ENCODE results near the gene PRELID1. TPM values are rescaled to one million over a fixed set of nuclear protein-coding genes. Genes with fewer than 3 reads are reported as not detected.

Gene PRELID1
- total RNA-seq, 1 donor: 82.2 TPM

DNA sequence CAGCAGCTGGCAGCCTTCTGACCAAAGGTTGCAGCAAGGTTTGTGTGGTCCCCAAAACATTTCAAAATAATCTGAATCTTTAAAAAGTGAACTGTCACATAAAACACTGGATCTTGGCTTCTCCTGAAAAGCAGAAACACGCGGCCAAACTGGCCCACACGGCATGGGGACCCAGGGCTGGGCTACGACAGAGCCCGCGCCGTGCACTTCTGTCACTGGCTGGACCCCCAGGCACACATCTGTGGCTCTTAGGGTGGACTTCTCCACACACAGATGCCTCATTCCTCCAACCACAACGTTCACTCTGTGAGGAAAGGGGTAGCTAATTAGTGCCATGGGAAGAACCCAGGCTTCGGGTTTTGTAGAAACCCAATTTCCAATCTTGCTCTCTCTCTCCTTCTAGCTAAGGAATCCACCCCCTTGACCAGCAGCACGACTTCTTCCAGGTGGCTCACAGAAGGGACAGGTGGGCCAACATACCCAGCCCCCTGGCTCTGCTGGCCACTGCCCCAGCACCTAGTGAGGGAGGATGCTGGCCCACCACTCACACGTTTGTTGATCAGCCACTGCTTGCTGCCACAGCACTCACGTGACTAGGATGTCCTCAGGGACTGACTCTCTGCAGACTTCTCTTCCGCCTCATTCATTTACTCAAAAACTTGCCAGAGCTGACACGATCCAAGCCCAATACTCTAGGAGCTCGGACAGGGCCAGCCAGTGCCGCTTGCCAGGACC, 30.0 kb downstream of the PRELID1 start:
- H2AFZ ChIP-seq (ENCODE audit: low read length): no peak overlapping the region
- no peaks in the 10 kb centered on the region for H3K27me3 ChIP-seq (ENCODE audit: insufficient read depth, low read length)
- no peaks in the 10 kb centered on the region for H3K4me1 ChIP-seq (ENCODE audit: insufficient read depth, low read length)
- TF ChIP-seq, protein P1, sequence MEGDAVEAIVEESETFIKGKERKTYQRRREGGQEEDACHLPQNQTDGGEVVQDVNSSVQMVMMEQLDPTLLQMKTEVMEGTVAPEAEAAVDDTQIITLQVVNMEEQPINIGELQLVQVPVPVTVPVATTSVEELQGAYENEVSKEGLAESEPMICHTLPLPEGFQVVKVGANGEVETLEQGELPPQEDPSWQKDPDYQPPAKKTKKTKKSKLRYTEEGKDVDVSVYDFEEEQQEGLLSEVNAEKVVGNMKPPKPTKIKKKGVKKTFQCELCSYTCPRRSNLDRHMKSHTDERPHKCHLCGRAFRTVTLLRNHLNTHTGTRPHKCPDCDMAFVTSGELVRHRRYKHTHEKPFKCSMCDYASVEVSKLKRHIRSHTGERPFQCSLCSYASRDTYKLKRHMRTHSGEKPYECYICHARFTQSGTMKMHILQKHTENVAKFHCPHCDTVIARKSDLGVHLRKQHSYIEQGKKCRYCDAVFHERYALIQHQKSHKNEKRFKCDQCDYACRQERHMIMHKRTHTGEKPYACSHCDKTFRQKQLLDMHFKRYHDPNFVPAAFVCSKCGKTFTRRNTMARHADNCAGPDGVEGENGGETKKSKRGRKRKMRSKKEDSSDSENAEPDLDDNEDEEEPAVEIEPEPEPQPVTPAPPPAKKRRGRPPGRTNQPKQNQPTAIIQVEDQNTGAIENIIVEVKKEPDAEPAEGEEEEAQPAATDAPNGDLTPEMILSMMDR (IDR thresholded peaks at IDR 0.05; ENCODE audit: extremely low read depth, low read depth, low read length): no peak
- no peaks in the 10 kb centered on the region for H3K9me3 ChIP-seq (ENCODE audit: low read depth, low read length)
- no peak overlapping the region for H3K4me2 ChIP-seq (ENCODE audit: insufficient read depth, low read length)
- peaks cover 54% of the 10 kb centered on the region for H3K36me3 ChIP-seq (ENCODE audit: insufficient read depth, low read length)
- peak; percentile 30 for DNase-seq (ENCODE audit: insufficient read length, low spot score, missing footprints)
- no peak overlapping the region for H3K27ac ChIP-seq (ENCODE audit: low read depth, low read length)
- peaks cover 8% of the 10 kb centered on the region for H3K79me2 ChIP-seq (ENCODE audit: insufficient read depth, low read length)
- H4K20me1 ChIP-seq (ENCODE audit: insufficient read depth, low read length): peaks cover 11% of the 10 kb centered on the region
- no peak overlapping the region for H3K4me3 ChIP-seq (ENCODE audit: insufficient read depth, low read length)

DNA sequence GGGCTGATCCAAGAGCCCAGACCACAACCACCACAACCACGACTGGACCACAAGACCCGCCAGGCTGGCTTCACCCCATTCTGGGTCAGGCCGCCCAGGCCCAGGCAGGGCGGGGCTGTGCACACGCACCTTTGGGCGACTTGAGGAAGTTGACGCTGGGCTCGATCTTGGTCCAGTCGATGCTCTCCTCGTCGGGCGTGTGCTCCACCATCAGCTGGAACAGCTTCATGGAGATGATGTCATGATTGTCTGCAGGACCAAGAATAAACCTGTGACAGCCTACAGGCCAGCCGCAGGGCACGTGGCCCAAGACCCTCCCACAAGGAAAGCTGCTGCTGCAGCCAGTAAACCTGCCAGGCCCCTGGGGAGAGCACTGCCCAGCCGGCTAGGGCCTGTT, 30.6 kb downstream of the PRELID1 start:
- no peak for DNase-seq (ENCODE audit: insufficient read length, low spot score, missing footprints)
- H3K36me3 ChIP-seq (ENCODE audit: insufficient read depth, low read length): peaks cover 54% of the 10 kb centered on the region
- TF ChIP-seq, protein P1 (IDR thresholded peaks at IDR 0.05; ENCODE audit: extremely low read depth, low read depth, low read length): no peak

DNA sequence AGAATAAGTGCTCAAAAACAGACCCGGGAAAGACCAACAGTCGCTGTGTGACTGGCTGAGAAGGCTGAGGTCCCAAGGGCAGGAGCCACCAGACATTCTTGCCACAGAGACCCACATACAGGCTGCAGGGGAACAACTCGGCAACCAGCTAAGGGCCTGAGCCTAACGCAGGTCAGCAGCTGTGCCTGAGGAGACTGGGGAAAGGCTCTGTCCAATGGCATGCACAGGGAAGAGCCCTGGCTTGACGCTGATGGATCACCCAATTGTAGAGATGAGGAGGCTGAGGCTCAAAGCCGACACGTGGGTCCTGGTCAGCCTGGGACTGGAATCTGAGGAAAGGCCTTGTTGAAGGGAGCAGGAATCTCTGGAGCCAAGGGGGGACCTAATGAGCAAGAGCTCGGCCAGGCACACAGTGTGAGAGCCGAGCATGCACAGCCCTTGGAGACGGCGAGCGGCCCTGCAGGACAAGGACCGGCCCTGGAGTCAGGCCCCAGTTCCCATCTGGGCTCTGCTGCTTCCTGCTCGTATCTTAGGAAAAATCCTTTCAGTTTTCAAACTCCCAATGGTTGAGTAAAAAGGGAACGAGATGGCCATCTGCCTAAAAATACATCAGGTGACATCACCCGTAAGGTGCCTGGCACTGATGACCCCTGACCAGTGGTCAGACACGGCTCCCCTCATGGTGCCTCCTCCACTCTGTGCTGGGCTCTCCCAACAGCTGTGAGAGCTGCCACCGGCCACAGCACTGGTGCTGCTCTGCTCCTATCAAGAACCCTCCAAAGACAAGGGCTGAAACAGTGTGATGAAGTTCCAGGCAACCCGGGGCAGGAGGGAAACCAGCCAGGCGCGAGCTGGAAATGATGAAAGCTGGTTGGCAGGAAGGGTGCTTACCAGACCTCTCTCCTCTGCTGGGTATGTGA, 31.4 kb downstream of the PRELID1 start:
- H4K20me1 ChIP-seq (ENCODE audit: insufficient read depth, low read length): peaks cover 19% of the 10 kb centered on the region
- peaks cover 52% of the 10 kb centered on the region for H3K36me3 ChIP-seq (ENCODE audit: insufficient read depth, low read length)
- H3K79me2 ChIP-seq (ENCODE audit: insufficient read depth, low read length): peaks cover 23% of the 10 kb centered on the region

More for the DNA sequence above, 30.6 kb downstream of the PRELID1 start:
- H3K4me3 ChIP-seq (ENCODE audit: insufficient read depth, low read length): no peak overlapping the region
- no peaks in the 10 kb centered on the region for H3K27me3 ChIP-seq (ENCODE audit: insufficient read depth, low read length)
- H3K27ac ChIP-seq (ENCODE audit: low read depth, low read length): no peak overlapping the region
- H3K4me2 ChIP-seq (ENCODE audit: insufficient read depth, low read length): no peak overlapping the region
- no peaks in the 10 kb centered on the region for H3K9me3 ChIP-seq (ENCODE audit: low read depth, low read length)
- H4K20me1 ChIP-seq (ENCODE audit: insufficient read depth, low read length): peaks cover 13% of the 10 kb centered on the region
- no peaks in the 10 kb centered on the region for H3K4me1 ChIP-seq (ENCODE audit: insufficient read depth, low read length)
- H3K79me2 ChIP-seq (ENCODE audit: insufficient read depth, low read length): peaks cover 14% of the 10 kb centered on the region
- no peak overlapping the region for H2AFZ ChIP-seq (ENCODE audit: low read length)

More for the DNA sequence above, 31.4 kb downstream of the PRELID1 start:
- Histone ChIP-seq H2AFZ (ENCODE audit: low read length) (no peak overlapping the region), H3K27me3 (ENCODE audit: insufficient read depth, low read length) (no peaks in the 10 kb centered on the region), H3K4me3 (ENCODE audit: insufficient read depth, low read length) (no peak overlapping the region), H3K4me2 (ENCODE audit: insufficient read depth, low read length) (no peak overlapping the region), H3K27ac (ENCODE audit: low read depth, low read length) (no peak overlapping the region), H3K9me3 (ENCODE audit: low read depth, low read length) (no peaks in the 10 kb centered on the region), H3K4me1 (ENCODE audit: insufficient read depth, low read length) (no peaks in the 10 kb centered on the region)
- TF ChIP-seq, protein P1 (IDR thresholded peaks at IDR 0.05; ENCODE audit: extremely low read depth, low read depth, low read length): no peak
- peak; percentile 46 for DNase-seq (ENCODE audit: insufficient read length, low spot score, missing footprints)
